GM12873 (cell line): Measurements from ENCODE around the gene GDNF.

Source experiments
- CTCF ChIP-seq: IDR thresholded peaks from 2 replicates; pipeline ENCODE4 v1.5.1; 2012; ENCODE audit warnings: low read depth, mild to moderate bottlenecking, moderate library complexity, low read length, control low read depth; ENCODE audit not compliant: insufficient read depth; ENCODE audit errors: missing control alignments

The GDNF gene

GRCh38 chr5:37831821-37832534 is 7.9 kb downstream of the GDNF start:
- no peak for TF ChIP-seq CTCF

GRCh38 chr5:37830348-37830747 is 9.5 kb downstream of the GDNF start:
- TF ChIP-seq CTCF: no peak

DNA sequence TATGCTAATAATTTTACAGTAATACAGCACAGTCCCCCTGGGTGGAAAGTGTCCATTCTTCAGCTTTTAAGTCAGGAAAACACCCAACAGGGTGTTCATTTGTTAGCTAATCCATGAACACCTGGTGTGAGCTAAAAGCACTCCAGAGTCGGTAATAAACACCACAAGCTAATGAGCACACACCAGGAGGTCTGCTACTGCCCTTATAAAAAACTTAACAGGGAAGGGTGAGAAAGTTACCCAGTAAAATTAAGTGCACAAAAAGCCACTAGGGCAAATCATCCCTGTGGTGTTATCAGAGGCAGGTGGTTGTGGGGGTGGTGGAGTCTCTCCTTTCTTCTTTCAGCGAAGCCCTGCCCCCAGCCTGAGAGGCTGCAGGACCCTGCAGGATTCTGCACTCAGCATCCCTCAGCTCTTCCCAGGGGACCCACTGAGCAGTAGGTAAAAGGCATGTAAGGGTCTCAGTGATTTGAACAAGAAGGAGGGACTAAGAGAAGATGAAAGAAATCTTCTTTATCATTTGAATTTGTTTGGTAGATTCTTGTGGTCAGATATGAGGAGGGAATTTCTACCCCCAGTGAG is 14.4 kb downstream of the GDNF start:
- TF ChIP-seq CTCF: no peak

DNA sequence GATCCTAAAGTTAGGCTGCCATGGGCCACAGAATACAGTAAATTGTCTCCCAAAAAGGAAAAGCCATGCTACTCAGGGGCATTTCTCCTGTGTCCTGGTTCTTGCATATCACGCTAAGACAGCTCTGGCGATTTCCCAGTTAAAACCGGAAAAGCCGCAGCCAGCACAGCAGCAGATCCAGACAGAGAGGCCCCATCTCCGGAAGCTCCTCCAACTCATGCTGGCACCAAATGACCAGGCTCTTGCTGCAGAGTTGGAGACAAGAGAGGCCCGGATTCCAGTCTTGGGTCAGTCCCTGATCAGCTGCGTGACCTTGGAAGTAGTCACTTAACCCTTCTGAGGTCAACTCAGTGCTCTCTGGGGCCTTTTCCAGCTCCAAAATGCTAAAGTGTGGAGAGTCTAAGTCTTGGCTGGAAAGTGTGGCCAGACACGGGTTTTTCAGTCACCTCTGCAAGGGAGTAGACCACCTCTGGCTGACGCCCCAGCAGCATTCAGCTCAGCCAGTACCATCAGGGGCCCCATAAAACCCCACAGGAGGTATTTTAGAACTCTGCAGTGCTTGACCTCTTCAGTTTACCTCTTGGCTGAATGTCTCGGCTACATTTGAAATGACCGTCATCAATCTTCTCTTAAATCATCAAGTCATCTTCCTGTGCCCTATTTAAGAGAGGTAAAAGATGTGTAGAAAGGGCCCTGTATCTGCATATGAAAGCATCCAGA is 16.2 kb downstream of the GDNF start:
- TF ChIP-seq CTCF: no peak

GRCh38 chr5:37816883-37817282 is 23.0 kb downstream of the GDNF start:
- no peak for TF ChIP-seq CTCF

DNA sequence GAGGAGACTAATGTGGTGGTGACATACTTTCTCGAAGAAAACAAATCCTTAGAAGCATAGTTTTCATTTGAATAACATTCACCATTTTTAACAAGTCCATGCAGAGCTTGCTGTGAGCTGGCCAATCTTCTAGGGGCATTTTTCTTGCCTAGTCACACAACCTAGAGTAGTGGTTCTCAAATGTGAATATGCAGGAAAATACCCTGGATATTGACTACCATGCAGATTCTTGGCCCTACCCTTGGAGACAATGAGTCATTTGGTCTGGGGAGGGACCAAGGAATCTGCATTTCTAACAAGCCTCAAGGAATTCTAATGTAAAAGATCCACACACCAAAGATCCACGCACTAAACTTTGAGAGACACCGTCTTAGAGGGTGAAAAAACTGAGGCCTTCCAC is 23.5 kb downstream of the GDNF start:
- no peak for TF ChIP-seq CTCF

GRCh38 chr5:37815913-37816312 is 23.9 kb downstream of the GDNF start:
- no peak for TF ChIP-seq CTCF
